Measurements from ENCODE around the gene SRF. TPM values are rescaled to one million over a fixed set of nuclear protein-coding genes. Genes with fewer than 3 reads are reported as not detected.

Gene SRF
- polyA plus RNA-seq, 2 donors = 17.1 to 23.7 TPM

Other genes starting within 250 kb of the SRF start
- gene CNPY3, start 241.8 kb upstream of the SRF start, polyA plus RNA-seq = 10 to 100 TPM; 14.2 to 15.1 TPM
- gene GNMT, start 210.5 kb upstream of the SRF start, polyA plus RNA-seq = under 1 TPM; 0.18 to 0.67 TPM
- gene PEX6, start 192.1 kb upstream of the SRF start, polyA plus RNA-seq = 10 to 100 TPM; 13.1 to 13.7 TPM
- 10 to 100 TPM; 16.7 to 17.4 TPM for gene PPP2R5D, start 186.7 kb upstream of the SRF start, polyA plus RNA-seq
- 10 to 100 TPM; 83.0 to 95.6 TPM for gene MEA1, start 157.3 kb upstream of the SRF start, polyA plus RNA-seq
- 10 to 100 TPM; 39.3 to 40.9 TPM for gene KLHDC3, start 157.0 kb upstream of the SRF start, polyA plus RNA-seq
- gene RRP36, start 149.6 kb upstream of the SRF start, polyA plus RNA-seq = 10 to 100 TPM; 18.4 to 40.3 TPM
- gene CUL7, start 117.4 kb upstream of the SRF start, polyA plus RNA-seq = 1 to 10 TPM; 5.1 to 5.5 TPM
- 10 to 100 TPM; 48.9 to 54.6 TPM for gene MRPL2, start 111.8 kb upstream of the SRF start, polyA plus RNA-seq
- gene KLC4, start 111.6 kb upstream of the SRF start, polyA plus RNA-seq = 10 to 100 TPM in 1 of 2 donors, 1 to 10 TPM in 1; 8.4 to 15.3 TPM
- gene PTK7, start 95.0 kb upstream of the SRF start, polyA plus RNA-seq = 10 to 100 TPM; 25.8 to 39.7 TPM
- 10 to 100 TPM; 26.6 to 64.9 TPM for gene CUL9, start 10.9 kb downstream of the SRF start, polyA plus RNA-seq
- gene DNPH1, start 58.2 kb downstream of the SRF start, polyA plus RNA-seq = 100 to 1,000 TPM in 1 of 2 donors, 10 to 100 TPM in 1; 62.3 to 115 TPM
- under 1 TPM; 0.02 TPM for gene TTBK1, start 72.2 kb downstream of the SRF start, polyA plus RNA-seq
- not detected for gene SLC22A7, start 127.0 kb downstream of the SRF start, polyA plus RNA-seq
- gene CRIP3, start 137.6 kb downstream of the SRF start, polyA plus RNA-seq = 1 to 10 TPM in 1 of 2 donors, under 1 TPM in 1; 0.40 to 1.2 TPM
- 1 to 10 TPM; 3.2 to 4.8 TPM for gene ZNF318, start 198.4 kb downstream of the SRF start, polyA plus RNA-seq

Measured in esophagus (tissue), 2 donors.